Astrocyte of the spinal cord (primary cell): Measurements from ENCODE around the gene ITPKB.

ENCODE experiments used
- DNase-seq: peaks from one replicate; pipeline ENCODE4 v3.0.0; 2011; ENCODE audit warnings: low read depth, low spot score
- H3K4me3 ChIP-seq: 2 replicates; pipeline ENCODE4 v1.5.1; 2011; ENCODE audit warnings: low read depth, mild to moderate bottlenecking, low read length, moderate library complexity
- CTCF ChIP-seq: IDR thresholded peaks from 2 replicates; pipeline ENCODE4 v1.5.1; 2012; ENCODE audit warnings: low read depth, mild to moderate bottlenecking, low read length, inconsistent platforms
- in situ Hi-C: cut with HindIII; loops from 2 replicates; pipeline ENCODE4 v1.10.0; 2017; ENCODE audit warnings: low sequenced_read_pairs

Gene ITPKB

GRCh38 chr1:226678251-226678650, 60.8 kb downstream of the ITPKB start:
- no peak for DNase-seq
- in situ Hi-C loops, result no loop called here
- no peak for TF ChIP-seq CTCF
- no peak overlapping the region for H3K4me3 ChIP-seq

- TF ChIP-seq CTCF, result no peak
- no peak overlapping the region for H3K4me3 ChIP-seq
- in situ Hi-C loops, result no loop called here
- DNase-seq, result peak; percentile 70
These were observed 61.8 kb downstream of the ITPKB start for GRCh38 chr1:226677027-226678020.

- in situ Hi-C loops, result no loop called here
- no peak for TF ChIP-seq CTCF
- no peak overlapping the region for H3K4me3 ChIP-seq
- DNase-seq, result no peak
These were observed 62.7 kb downstream of the ITPKB start for GRCh38 chr1:226676381-226676780.

- in situ Hi-C loops, result no loop called here
- no peak overlapping the region for H3K4me3 ChIP-seq
- DNase-seq, result no peak
- TF ChIP-seq CTCF, result no peak
These were observed 63.2 kb downstream of the ITPKB start for GRCh38 chr1:226675715-226676357.

GRCh38 chr1:226674892-226675714, 64.0 kb downstream of the ITPKB start:
- no peak overlapping the region for H3K4me3 ChIP-seq
- DNase-seq, result no peak
- no peak for TF ChIP-seq CTCF
- in situ Hi-C loops, result no loop called here

GRCh38 chr1:226672339-226672762, 66.7 kb downstream of the ITPKB start:
- in situ Hi-C loops, result no loop called here
- no peak for TF ChIP-seq CTCF
- H3K4me3 ChIP-seq, result no peak overlapping the region
- DNase-seq, result no peak
